HAP-1 (cell line): ENCODE measurements around the gene SLC25A39.
A peak's percentile ranks its signal among the peaks of the same experiment; 100 is the strongest.
"Not testable (repeated sequence)": the region's sequence is repeated elsewhere in the genome, so short reads cannot be mapped to it uniquely, and the experiment has no call there.

Source experiments
- DNase-seq, 2 experiments: peaks; one replicate each; pipeline ENCODE4 v3.0.0-alpha.2; 2016 to 2020; ENCODE audit warnings: low spot score in 2 of 2
- H3K27me3 ChIP-seq: fragments of 250-450 bp; sonication (Bioruptor Pico); 2 replicates; pipeline ENCODE4 v1.5.1; 2020; ENCODE audit warnings: low read depth, mild to moderate bottlenecking, moderate library complexity
- H3K36me3 ChIP-seq: fragments of 250-450 bp; sonication (Bioruptor Pico); replicated peaks from 2 replicates; pipeline ENCODE4 v1.5.1; 2020; ENCODE audit warnings: mild to moderate bottlenecking
- H3K4me1 ChIP-seq: fragments of 250-450 bp; sonication (Bioruptor Pico); 2 replicates; pipeline ENCODE4 v1.5.1; 2020; ENCODE audit warnings: mild to moderate bottlenecking
- H3K4me3 ChIP-seq: fragments of 250-450 bp; sonication (Bioruptor Pico); 2 replicates; pipeline ENCODE4 v1.5.1; 2020; ENCODE audit warnings: mild to moderate bottlenecking, moderate library complexity
- H3K9me3 ChIP-seq: fragments of 250-450 bp; sonication (Bioruptor Pico); 2 replicates; pipeline ENCODE4 v1.5.1; 2020; ENCODE audit warnings: mild to moderate bottlenecking, moderate library complexity
- in situ Hi-C: fragments of 300-500 bp; cut with MboI; formaldehyde crosslinking; loops from 3 replicates; pipeline ENCODE4 v1.14.3; 2020; ENCODE audit warnings: low sequenced_read_pairs, inconsistent platforms, mixed read lengths

Gene SLC25A39

DNA sequence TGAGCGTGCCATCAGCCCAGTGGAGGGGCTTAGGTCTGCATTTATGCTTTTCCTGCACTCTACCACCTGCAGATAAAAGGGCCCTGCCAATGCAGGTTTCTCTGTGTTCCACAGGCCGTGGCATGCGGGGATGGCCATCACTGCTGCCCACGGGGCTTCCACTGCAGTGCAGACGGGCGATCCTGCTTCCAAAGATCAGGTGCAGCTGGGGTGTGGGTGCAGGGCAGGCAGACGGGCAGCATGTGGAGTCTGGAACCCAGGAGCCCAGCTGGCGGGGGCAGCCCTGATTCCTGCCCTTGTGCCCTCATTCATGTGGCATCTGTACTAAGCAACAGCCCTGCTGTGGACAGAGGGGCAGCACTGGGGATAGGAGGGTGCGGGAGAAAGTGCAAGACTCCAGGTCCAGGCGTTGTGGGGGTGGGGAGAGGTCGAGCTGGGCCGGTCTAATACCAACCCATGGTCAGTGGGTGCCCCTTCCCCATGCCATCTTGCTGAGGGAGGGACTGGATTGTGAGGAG, 25.0 kb upstream of the SLC25A39 start:
- Histone ChIP-seq H3K4me1 (peaks cover 2% of the 10 kb centered on the region), H3K9me3 (no peaks in the 10 kb centered on the region), H3K36me3 (peaks cover 20% of the 10 kb centered on the region), H3K27me3 (no peaks in the 10 kb centered on the region), H3K4me3 (no peak overlapping the region)
- DNase-seq, result no peak
- in situ Hi-C loops, result no loop called here

DNA sequence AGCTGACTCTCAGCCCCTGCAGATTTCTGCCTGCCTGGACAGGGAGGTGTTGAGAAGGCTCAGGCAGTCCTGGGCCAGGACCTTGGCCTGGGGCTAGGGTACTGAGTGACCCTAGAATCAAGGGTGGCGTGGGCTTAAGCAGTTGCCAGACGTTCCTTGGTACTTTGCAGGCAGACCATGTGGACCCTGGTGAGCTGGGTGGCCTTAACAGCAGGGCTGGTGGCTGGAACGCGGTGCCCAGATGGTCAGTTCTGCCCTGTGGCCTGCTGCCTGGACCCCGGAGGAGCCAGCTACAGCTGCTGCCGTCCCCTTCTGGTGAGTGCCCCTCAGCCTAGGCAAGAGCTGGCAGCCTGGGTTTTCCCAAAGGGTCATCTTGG, 24.4 kb upstream of the SLC25A39 start:
- H3K4me3 ChIP-seq, result no peak overlapping the region
- in situ Hi-C loops, result no loop called here

DNA sequence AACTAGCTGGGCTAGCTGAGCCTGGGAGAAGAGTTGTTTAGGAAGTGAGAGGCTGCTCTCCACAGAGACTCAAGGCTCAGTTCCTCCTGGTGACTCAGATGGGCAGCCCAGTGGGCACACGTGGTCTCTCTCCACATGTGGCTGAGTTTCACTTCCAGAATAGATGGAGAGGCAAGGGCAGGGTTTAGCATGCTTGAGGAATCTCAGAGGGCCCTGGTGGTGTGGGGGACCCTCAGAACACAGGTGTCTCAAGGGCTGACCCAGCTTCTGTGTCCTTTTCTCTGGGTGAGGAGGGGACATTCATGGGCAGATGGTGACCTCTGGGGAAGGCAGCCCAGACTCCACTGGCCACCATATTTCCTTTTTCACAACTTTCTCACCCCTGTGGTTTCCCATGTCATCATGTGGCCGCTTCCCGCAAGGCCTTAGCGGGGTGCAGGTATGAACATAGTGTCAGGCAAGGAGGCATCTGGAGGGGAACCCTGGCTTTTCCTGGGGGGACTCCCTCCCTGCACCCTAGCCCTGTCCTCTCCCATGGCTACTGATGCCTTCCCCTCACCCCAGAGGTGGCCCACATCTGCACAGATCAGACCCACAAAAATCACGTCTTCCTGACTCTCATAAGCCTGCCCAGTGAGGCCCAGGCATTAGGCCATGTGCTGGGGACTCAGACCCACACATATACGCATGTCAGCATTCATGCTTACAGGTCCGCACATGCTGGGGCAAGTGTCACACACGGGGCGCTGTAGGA, 23.8 kb upstream of the SLC25A39 start:
- no peak for DNase-seq
- Histone ChIP-seq H3K36me3 (peaks cover 20% of the 10 kb centered on the region), H3K27me3 (no peaks in the 10 kb centered on the region), H3K9me3 (no peaks in the 10 kb centered on the region), H3K4me1 (peaks cover 4% of the 10 kb centered on the region), H3K4me3 (no peak overlapping the region)
- in situ Hi-C loops, result no loop called here

More for the DNA sequence above, 24.4 kb upstream of the SLC25A39 start:
- H3K36me3 ChIP-seq, result peaks cover 20% of the 10 kb centered on the region
- DNase-seq, result no peak
- peaks cover 4% of the 10 kb centered on the region for H3K4me1 ChIP-seq
- H3K9me3 ChIP-seq, result no peaks in the 10 kb centered on the region
- H3K27me3 ChIP-seq, result no peaks in the 10 kb centered on the region

DNA sequence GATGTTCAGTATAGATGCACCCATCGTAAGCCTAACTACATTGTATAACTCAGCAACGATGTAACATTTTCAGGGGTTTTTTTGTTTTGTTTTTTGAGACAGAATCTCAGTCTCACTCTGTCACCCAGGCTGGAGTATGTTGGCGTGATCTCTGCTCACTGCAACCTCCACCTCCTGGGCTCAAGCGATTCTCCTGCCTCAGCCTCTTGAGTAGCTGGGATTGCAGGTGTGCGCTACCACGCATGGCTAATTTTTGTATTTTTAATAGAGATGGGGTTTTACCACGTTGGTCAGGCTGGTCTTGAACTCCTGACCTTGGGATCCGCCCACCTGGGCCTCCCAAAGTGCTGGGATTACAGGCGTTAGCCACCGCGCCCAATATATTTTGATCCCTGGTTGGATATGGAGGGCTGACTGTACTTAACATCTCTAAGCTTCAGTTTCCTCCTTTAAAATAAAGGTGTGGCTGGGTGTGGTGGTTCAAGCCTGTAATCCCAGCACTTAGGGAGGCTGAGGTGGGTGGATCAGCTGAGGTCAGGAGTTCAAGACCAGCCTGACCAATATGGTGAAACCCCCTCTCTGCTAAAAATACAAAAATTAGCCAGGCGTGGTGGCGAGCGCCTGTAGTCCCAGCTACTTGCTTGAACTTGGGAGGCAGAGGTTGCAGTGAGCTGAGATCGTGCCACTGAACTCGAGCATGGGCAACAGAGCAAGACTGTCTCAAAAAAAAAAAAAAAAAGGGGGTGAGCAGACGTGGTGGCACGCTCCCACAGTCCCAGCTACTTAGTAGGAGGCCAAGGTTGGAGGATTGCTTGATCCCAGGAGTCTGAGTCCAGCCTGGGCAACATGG, 22.8 kb upstream of the SLC25A39 start:
- in situ Hi-C loops, DNase-seq, H3K4me3 ChIP-seq, H3K27me3 ChIP-seq, H3K4me1 ChIP-seq, H3K9me3 ChIP-seq: not testable (repeated sequence)
- peaks cover 18% of the 10 kb centered on the region for H3K36me3 ChIP-seq

DNA sequence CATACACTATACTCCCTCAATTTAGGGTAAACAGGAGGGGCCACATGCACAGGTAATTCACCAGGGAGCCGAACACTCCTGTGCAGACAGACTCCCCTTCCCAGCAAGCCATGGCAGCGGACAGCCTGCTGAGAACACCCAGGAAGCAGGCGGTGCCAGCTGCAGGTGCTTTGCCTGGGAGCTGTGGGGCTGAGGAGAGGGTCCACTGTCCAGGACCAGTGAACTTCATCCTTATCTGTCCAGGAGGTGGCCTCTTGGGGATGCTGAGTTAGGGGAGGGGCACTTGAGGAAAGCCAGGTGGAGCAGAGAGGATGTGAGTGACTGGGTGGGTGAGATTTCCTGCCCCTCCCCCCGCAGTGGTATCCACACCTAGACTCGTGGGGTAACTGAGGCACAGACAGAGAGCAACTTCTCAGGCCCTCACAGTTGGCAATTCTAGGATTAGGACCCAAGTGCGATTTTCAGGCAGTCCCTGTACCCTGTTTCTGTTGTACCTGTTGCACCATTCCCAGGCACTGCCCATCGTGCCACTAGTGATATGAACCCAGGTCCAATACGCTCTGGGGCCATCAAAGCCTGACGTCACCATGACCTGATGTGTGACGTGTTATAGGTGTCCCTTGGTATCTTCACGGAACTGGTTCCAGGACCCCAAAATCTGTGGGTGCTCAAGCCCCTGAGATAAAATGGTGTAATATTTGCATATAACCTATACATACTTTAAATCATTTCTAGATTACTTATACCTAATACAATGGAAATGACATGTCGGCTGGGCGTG, 21.6 kb upstream of the SLC25A39 start:
- peaks cover 4% of the 10 kb centered on the region for H3K4me1 ChIP-seq
- in situ Hi-C loops, result no loop called here
- peak overlapping the region; percentile 74 for H3K4me3 ChIP-seq
- H3K36me3 ChIP-seq, result peaks cover 9% of the 10 kb centered on the region
- no peaks in the 10 kb centered on the region for H3K27me3 ChIP-seq
- DNase-seq, result no peak
- no peaks in the 10 kb centered on the region for H3K9me3 ChIP-seq

DNA sequence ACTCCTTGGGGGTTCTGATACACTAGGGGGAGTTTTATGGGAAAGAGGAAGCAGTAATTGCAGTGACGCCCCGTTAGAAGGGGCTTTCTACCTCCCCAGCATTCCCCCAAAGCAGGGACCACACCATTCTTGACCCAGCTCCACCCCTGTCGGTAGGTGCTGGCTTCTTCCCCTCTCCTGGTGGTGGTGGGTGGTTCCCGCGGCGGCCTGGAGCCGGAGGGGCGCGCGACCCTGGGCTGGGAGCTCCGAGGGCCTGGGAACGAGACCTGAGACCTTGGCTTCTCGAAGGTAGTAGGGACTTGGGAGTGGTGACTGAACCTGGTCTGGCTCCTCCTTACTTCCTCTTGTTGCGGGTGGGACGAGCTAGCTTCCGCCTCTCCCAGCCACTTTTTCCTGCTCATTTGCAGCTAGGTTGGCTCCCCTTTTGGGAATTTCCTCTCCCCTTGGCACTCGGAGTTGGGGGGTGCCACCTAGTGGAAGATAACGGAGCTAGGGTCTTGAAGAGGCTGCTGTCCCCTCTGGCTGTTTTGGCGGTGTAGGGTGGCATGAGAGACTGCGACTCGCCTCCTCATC, 20.9 kb upstream of the SLC25A39 start:
- Histone ChIP-seq H3K4me3 (peak overlapping the region; percentile 74), H3K27me3 (no peaks in the 10 kb centered on the region), H3K9me3 (no peaks in the 10 kb centered on the region), H3K36me3 (peaks cover 1% of the 10 kb centered on the region), H3K4me1 (peaks cover 4% of the 10 kb centered on the region)
- peak; percentile 65 to 82 for DNase-seq
- in situ Hi-C loops, result no loop called here

DNA sequence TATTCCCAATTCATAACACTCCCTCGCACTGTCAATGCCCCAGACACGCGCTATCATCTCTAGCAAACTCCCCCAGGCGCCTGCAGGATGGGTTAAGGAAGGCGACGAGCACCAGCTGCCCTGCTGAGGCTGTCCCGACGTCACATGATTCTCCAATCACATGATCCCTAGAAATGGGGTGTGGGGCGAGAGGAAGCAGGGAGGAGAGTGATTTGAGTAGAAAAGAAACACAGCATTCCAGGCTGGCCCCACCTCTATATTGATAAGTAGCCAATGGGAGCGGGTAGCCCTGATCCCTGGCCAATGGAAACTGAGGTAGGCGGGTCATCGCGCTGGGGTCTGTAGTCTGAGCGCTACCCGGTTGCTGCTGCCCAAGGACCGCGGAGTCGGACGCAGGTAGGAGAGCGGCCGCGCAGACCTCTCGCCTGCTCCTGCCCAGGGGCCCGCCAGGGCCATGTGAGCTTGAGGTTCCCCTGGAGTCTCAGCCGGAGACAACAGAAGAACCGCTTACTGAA, 20.4 kb upstream of the SLC25A39 start, which contains the start of gene GRN:
Gene GRN, plus strand, starts transcription at position 364 of the 515 bp plus-strand sequence. CDS start 3,863 bp downstream, outside the sequence.
- Histone ChIP-seq H3K4me1 (peaks cover 4% of the 10 kb centered on the region), H3K4me3 (peak within 1 kb of the TSS; percentile 74), H3K9me3 (no peaks in the 10 kb centered on the region), H3K36me3 (no peaks in the 10 kb centered on the region), H3K27me3 (no peaks in the 10 kb centered on the region)
- in situ Hi-C loops, result no loop called here
- peak; percentile 97 for DNase-seq

DNA sequence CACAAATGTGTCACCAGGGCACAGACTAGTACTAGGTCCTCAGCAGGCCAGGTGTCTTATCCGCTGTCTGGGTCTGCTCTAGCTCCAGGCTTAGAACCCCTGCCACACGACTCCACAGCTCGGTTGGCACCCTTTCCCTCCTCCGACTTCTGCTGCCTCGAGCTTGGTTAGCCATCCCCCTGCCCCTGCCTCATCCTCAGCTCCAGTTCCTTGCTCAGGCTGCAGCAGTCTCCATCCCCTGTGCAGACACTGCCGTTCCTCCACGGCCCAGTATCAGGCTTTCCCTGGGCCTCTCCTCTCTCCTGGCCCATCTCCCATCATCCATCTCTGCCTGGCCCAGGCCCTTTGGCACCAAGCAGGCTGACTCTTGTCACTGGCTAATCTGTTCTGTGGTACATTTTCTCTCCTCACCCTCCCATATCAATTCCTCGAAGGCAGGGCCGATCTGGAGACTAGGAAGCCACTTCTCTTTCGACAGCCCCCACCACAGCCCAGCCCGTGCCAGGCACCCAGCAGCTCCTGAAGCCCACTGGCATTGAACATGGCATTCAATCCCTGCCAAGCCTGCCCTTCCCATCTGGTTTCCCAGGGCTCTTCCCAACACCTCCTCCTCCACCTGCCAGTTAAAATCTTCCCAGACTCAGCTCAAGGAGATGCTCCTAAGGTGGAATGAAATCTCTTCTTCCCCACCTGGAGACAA, 19.0 kb upstream of the SLC25A39 start:
- in situ Hi-C loops, result no loop called here
- Histone ChIP-seq H3K36me3 (no peaks in the 10 kb centered on the region), H3K4me3 (no peak overlapping the region), H3K27me3 (no peaks in the 10 kb centered on the region), H3K9me3 (no peaks in the 10 kb centered on the region), H3K4me1 (peaks cover 4% of the 10 kb centered on the region)
- DNase-seq, result no peak

DNA sequence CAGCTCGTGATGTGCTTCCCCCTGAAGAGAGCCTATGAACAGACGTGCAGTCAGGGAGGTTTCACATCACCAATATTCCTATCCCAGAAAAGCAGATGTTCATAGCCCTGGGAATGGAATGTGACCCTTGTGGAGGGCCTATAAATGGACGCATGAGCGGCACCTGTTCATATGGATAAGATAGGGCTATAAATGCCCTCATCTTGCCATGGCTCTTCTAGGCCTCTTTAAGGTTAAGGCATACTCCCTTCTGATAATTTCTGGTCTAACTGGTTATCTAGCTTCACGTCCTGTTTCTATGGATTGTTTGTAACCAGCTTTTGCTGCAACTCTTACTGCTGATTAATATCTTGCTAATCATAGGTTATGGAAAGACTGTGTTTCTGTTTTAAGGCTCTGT, 15.9 kb upstream of the SLC25A39 start:
- in situ Hi-C loops, H3K36me3 ChIP-seq, H3K4me3 ChIP-seq, H3K27me3 ChIP-seq, DNase-seq, H3K9me3 ChIP-seq, H3K4me1 ChIP-seq: not testable (repeated sequence)

DNA sequence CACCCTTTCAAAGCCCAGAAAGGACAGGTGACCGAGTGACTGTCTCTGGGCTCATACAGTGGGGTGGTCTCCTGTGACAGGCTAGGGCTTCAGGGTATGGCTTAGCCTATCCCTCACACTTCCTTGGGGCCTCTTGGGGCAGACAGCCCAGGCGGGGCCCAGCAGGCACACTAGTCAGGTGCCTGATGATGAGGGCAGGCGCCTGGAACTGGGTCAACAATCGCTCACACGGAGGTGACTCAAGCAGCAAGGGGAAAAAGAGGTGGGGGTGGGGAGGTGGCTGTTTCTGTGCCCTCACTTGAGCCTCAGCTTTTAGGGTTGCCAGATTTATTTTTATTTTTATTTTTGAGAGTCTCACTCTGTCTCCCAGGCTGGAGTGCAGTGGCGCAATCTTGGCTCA, 14.1 kb upstream of the SLC25A39 start:
- no peak for DNase-seq
- in situ Hi-C loops, result no loop called here
- no peaks in the 10 kb centered on the region for H3K36me3 ChIP-seq
- no peak overlapping the region for H3K4me3 ChIP-seq
- H3K9me3 ChIP-seq, result no peaks in the 10 kb centered on the region
- no peaks in the 10 kb centered on the region for H3K4me1 ChIP-seq
- H3K27me3 ChIP-seq, result no peaks in the 10 kb centered on the region

DNA sequence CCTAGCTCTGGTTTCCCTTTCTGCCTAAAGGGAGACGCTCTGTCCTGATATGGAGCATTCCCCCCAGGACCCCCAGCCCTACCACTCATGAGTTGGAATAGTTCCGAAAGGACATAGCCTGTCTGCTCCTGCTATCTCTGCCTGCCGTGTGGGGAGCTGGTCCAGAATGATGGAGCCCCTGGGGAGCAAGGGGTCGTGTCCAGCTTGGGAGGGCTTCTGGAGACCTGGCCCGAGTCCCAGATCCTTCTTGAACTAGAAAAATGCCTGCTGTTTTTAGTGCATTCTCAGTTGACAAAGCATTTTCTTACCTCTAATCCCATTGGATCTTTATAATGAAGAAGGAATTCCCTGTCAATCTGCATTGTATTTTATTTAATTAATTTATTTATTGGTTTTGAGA, 11.3 kb upstream of the SLC25A39 start:
- DNase-seq, result no peak
- H3K27me3 ChIP-seq, result no peaks in the 10 kb centered on the region
- no peak overlapping the region for H3K4me3 ChIP-seq
- no peaks in the 10 kb centered on the region for H3K36me3 ChIP-seq
- in situ Hi-C loops, result no loop called here
- H3K9me3 ChIP-seq, result no peaks in the 10 kb centered on the region
- H3K4me1 ChIP-seq, result no peaks in the 10 kb centered on the region; the same call in 1 of the 2 replicates

DNA sequence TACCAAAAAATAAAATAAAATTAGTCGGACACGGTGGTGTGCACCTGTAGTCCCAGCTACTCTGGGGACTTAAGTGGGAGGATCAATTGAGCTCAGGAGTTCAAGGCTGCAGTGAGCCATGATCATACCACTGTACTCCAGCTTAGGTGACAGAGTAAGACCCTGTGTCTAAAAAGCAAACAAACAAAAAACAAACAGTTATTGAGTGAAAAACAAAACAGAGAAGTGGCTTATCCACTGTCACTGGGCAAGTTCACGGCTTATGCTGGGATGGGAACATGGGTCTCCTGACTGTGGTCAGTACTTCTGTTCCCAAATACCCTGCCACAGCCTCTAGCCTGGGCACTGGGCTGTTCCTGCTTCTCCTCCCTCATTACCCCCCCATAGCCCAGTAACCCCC, 10.9 kb upstream of the SLC25A39 start:
- Histone ChIP-seq H3K9me3 (no peaks in the 10 kb centered on the region), H3K4me3 (no peak overlapping the region), H3K27me3 (no peaks in the 10 kb centered on the region), H3K4me1 (no peaks in the 10 kb centered on the region; the same call in 1 of the 2 replicates), H3K36me3 (no peaks in the 10 kb centered on the region)
- DNase-seq, result no peak
- in situ Hi-C loops, result no loop called here
